Aorta (tissue), 5 donors: ENCODE data around the gene KRTAP9-6. TPM values are rescaled to one million over a fixed set of nuclear protein-coding genes. Genes with fewer than 3 reads are reported as not detected.
A peak's percentile ranks its signal among the peaks of the same experiment; 100 is the strongest.

Experiments
- ATAC-seq: fragments of 200-7000 bp; cut with Tn5 transposase; one replicate; pipeline ENCODE4 v1.9.1; 2022; ENCODE audit warnings: moderate library complexity; ENCODE audit not compliant: low FRiP score
- DNase-seq, 2 donors: peaks; one replicate each; pipeline ENCODE4 v3.0.0-alpha.2; 2020
- H3K27ac ChIP-seq, 2 donors: one replicate each; pipeline ENCODE4 v1.5.1; 2013; ENCODE audit warnings: low read length in 2 of 2, mild to moderate bottlenecking in 2 of 2, moderate library complexity in 2 of 2, control low read depth in 1 of 2, inconsistent platforms in 1 of 2, low read depth in 1 of 2
- H3K27me3 ChIP-seq, 2 donors: one replicate each; pipeline ENCODE4 v1.6.1; 2013; ENCODE audit warnings: control low read depth in 1 of 2, low read length in 1 of 2, mild to moderate bottlenecking in 1 of 2, moderate library complexity in 1 of 2; ENCODE audit not compliant: insufficient read depth in 2 of 2, control insufficient read depth in 1 of 2
- H3K36me3 ChIP-seq, 2 donors: one replicate each; pipeline ENCODE4 v1.6.1; 2013; ENCODE audit warnings: control low read depth in 1 of 2, low read length in 1 of 2, mild to moderate bottlenecking in 1 of 2; ENCODE audit not compliant: insufficient read depth in 2 of 2, control insufficient read depth in 1 of 2
- H3K4me1 ChIP-seq, 2 donors: one replicate each; pipeline ENCODE4 v1.6.1; 2013; ENCODE audit warnings: low read length in 2 of 2, control low read depth in 1 of 2, mild to moderate bottlenecking in 1 of 2, moderate library complexity in 1 of 2; ENCODE audit not compliant: insufficient read depth in 2 of 2, control insufficient read depth in 1 of 2
- H3K4me3 ChIP-seq, 2 donors: one replicate each; pipeline ENCODE4 v1.5.1; 2013; ENCODE audit warnings: low read length in 2 of 2, control low read depth in 1 of 2, mild to moderate bottlenecking in 1 of 2
- H3K9me3 ChIP-seq: one replicate; pipeline ENCODE4 v1.6.1; 2013; ENCODE audit warnings: mild to moderate bottlenecking, low read length; ENCODE audit not compliant: control insufficient read depth
- WGBS, 2 donors: extraction: QIAGEN DNeasy Blood & Tissue Kit; methylation state at CpG; one replicate each; pipeline ENCODE4 v1.1.7; 2013; 5-methylcytosine and 5-hydroxymethylcytosine counted together
- intact Hi-C, 2 donors: fragments of 100-400 bp; cut with DNase I; formaldehyde crosslinking; loops; one replicate each; pipeline versions ENCODE4 v1.14.2 to v1.15.0; 2022
- polyA plus RNA-seq, 2 donors: library from polyadenylated mRNA; stranded (reverse); fragments of 200-250 nt; gene quantifications; one replicate each; pipeline ENCODE4 v1.2.3, GENCODE V29; 2013
- total RNA-seq, 2 donors: library from RNA; stranded (reverse); fragmentation: NEBNext Ultra II Directional; extraction: Animal tissue kit (Norgen Biotek cat#: 25700); gene quantifications; one replicate each; pipeline ENCODE4 v1.2.1, GENCODE V29; 2021
- donor health status: healthy with polysubstance abuse.
- donor health status: Bipolar disorder and iron deficiency.
- donor health status: DM: no; HTN: no; CAD: no.
- donor health status: DM: no; HTN: no; CAD: no.
- donor health status: DM: yes; HTN: yes; CAD: no.

KRTAP9-6 gene
- total and polyA plus RNA-seq, 4 donors: not detected

DNA sequence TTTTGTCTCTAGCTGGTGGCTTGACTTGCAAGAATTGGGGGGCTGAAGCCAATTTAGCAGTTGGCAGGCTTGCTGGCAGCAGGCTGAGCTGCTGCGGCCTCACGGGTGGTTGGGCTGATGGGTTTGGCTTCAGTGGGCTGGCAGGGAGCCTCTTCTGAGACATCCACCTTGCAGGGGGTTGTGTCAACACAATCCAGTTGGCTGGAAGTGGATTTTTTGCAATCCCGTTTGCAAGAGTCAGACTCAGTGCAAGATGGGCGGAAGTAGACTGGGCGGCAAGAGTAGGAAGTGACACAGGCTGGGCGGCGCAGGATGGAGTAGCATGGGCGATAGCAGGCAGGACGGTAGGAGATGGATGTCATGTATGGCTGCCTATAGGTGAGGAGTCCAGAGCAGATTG, 42.5 kb downstream of the KRTAP9-6 start:
- DNase-seq: peak in 1 of 2 donors; percentile 71
- Histone ChIP-seq H3K4me1 (no peaks in the 10 kb centered on the region), H3K27me3 (no peaks in the 10 kb centered on the region), H3K4me3 (no peak overlapping the region), H3K36me3 (no peaks in the 10 kb centered on the region), H3K27ac (no peak overlapping the region), H3K9me3 (no peaks in the 10 kb centered on the region)
- intact Hi-C loops: no loop called here
- 63 to 64% methylated on average over 9 of the region's 9 CpGs for WGBS, 2 donors
- ATAC-seq: no peak

- no peaks in the 10 kb centered on the region for H3K36me3 ChIP-seq
- H3K27ac ChIP-seq: no peak overlapping the region
- ATAC-seq: peak; percentile 60
- intact Hi-C loops: no loop called here
- no peaks in the 10 kb centered on the region for H3K9me3 ChIP-seq
- H3K27me3 ChIP-seq: no peaks in the 10 kb centered on the region
- no peak overlapping the region for H3K4me3 ChIP-seq
- no peaks in the 10 kb centered on the region for H3K4me1 ChIP-seq
- 27 to 36% methylated on average over 10 of the region's 10 CpGs for WGBS, 2 donors
- DNase-seq: peak; percentile 69 to 70
Measured at GRCh38 chr17:41308251-41308917, 43.2 kb downstream of the KRTAP9-6 start.

- no peaks in the 10 kb centered on the region for H3K4me1 ChIP-seq
- DNase-seq (peak in 1 of 2 donors; percentile 59), ATAC-seq (no peak)
- no peak within 1 kb of the TSS for H3K27ac ChIP-seq
- 69 to 75% methylated on average over 7 of the region's 7 CpGs for WGBS, 2 donors
- no peaks in the 10 kb centered on the region for H3K27me3 ChIP-seq
- H3K4me3 ChIP-seq: no peak within 1 kb of the TSS
- intact Hi-C loops: no loop called here
- no peaks in the 10 kb centered on the region for H3K9me3 ChIP-seq
- H3K36me3 ChIP-seq: no peaks in the 10 kb centered on the region
Measured at GRCh38 chr17:41308918-41309359, 43.8 kb downstream of the KRTAP9-6 start, which contains the start of gene KRTAP16-1. TSS of gene KRTAP16-1 (minus strand) at chr17:41309309. CDS start at chr17:41309253, 56 bp downstream.

- no peak overlapping the region for H3K27ac ChIP-seq
- no peak for ATAC-seq
- DNase-seq: no peak
- H3K4me1 ChIP-seq: no peaks in the 10 kb centered on the region
- intact Hi-C loops: no loop called here
- H3K27me3 ChIP-seq: peaks cover 0 to 1% of the 10 kb centered on the region in 2 donors
- no peaks in the 10 kb centered on the region for H3K36me3 ChIP-seq
- 71 to 75% methylated on average over 1 of the region's 1 CpG for WGBS, 2 donors
- no peak overlapping the region for H3K4me3 ChIP-seq
- H3K9me3 ChIP-seq: no peaks in the 10 kb centered on the region
Measured at GRCh38 chr17:41311111-41311510, 45.9 kb downstream of the KRTAP9-6 start.

GRCh38 chr17:41315204-41315794, 50.1 kb downstream of the KRTAP9-6 start, which contains the start of gene KRTAP17-1:
TSS of gene KRTAP17-1 (minus strand) at chr17:41315710. CDS start at chr17:41315650, 60 bp downstream.
- peaks cover 0 to 1% of the 10 kb centered on the region in 2 donors for H3K27me3 ChIP-seq
- no peaks in the 10 kb centered on the region for H3K36me3 ChIP-seq
- WGBS, 2 donors: 68 to 78% methylated on average over 24 of the region's 24 CpGs
- no peak within 1 kb of the TSS for H3K4me3 ChIP-seq
- ATAC-seq (no peak), DNase-seq (peak in 1 of 2 donors; percentile 63)
- no peak within 1 kb of the TSS for H3K27ac ChIP-seq
- H3K9me3 ChIP-seq: no peaks in the 10 kb centered on the region
- intact Hi-C loops: no loop called here
- no peaks in the 10 kb centered on the region for H3K4me1 ChIP-seq

Other genes starting within 250 kb of the KRTAP9-6 start
Only the 30 nearest of the 40 such genes appear.
- not detected for gene KRTAP2-4, start 199.5 kb upstream of the KRTAP9-6 start, total RNA-seq
- gene KRTAP2-4, start 199.5 kb upstream of the KRTAP9-6 start, polyA plus RNA-seq: not detected
- gene KRTAP4-7, start 181.2 kb upstream of the KRTAP9-6 start, total RNA-seq: not detected
- not detected for gene KRTAP4-7, start 181.2 kb upstream of the KRTAP9-6 start, polyA plus RNA-seq
- not detected for gene KRTAP4-8, start 167.2 kb upstream of the KRTAP9-6 start, total RNA-seq
- not detected for gene KRTAP4-8, start 167.2 kb upstream of the KRTAP9-6 start, polyA plus RNA-seq
- gene KRTAP4-16, start 163.2 kb upstream of the KRTAP9-6 start, total RNA-seq: not detected
- not detected for gene KRTAP4-16, start 163.2 kb upstream of the KRTAP9-6 start, polyA plus RNA-seq
- gene KRTAP4-9, start 160.0 kb upstream of the KRTAP9-6 start, total RNA-seq: not detected
- gene KRTAP4-9, start 160.0 kb upstream of the KRTAP9-6 start, polyA plus RNA-seq: under 1 TPM in 1 of 2 donors, not detected in 1; 0.13 TPM
- not detected for gene KRTAP4-11, start 147.0 kb upstream of the KRTAP9-6 start, total RNA-seq
- gene KRTAP4-11, start 147.0 kb upstream of the KRTAP9-6 start, polyA plus RNA-seq: not detected
- gene KRTAP4-12, start 141.2 kb upstream of the KRTAP9-6 start, total RNA-seq: not detected
- not detected for gene KRTAP4-12, start 141.2 kb upstream of the KRTAP9-6 start, polyA plus RNA-seq
- gene KRTAP4-6, start 124.8 kb upstream of the KRTAP9-6 start, total RNA-seq: not detected
- gene KRTAP4-6, start 124.8 kb upstream of the KRTAP9-6 start, polyA plus RNA-seq: not detected
- not detected for gene KRTAP4-5, start 115.6 kb upstream of the KRTAP9-6 start, total RNA-seq
- gene KRTAP4-5, start 115.6 kb upstream of the KRTAP9-6 start, polyA plus RNA-seq: not detected
- not detected for gene KRTAP4-4, start 104.6 kb upstream of the KRTAP9-6 start, total RNA-seq
- gene KRTAP4-4, start 104.6 kb upstream of the KRTAP9-6 start, polyA plus RNA-seq: not detected
- gene KRTAP4-3, start 97.2 kb upstream of the KRTAP9-6 start, total RNA-seq: not detected
- gene KRTAP4-3, start 97.2 kb upstream of the KRTAP9-6 start, polyA plus RNA-seq: not detected
- not detected for gene KRTAP4-2, start 87.2 kb upstream of the KRTAP9-6 start, total RNA-seq
- gene KRTAP4-2, start 87.2 kb upstream of the KRTAP9-6 start, polyA plus RNA-seq: not detected
- gene KRTAP4-1, start 80.5 kb upstream of the KRTAP9-6 start, total RNA-seq: not detected
- gene KRTAP4-1, start 80.5 kb upstream of the KRTAP9-6 start, polyA plus RNA-seq: not detected
- not detected for gene KRTAP9-1, start 75.5 kb upstream of the KRTAP9-6 start, total RNA-seq
- not detected for gene KRTAP9-1, start 75.5 kb upstream of the KRTAP9-6 start, polyA plus RNA-seq
- gene KRTAP9-2, start 38.7 kb upstream of the KRTAP9-6 start, total RNA-seq: not detected
- not detected for gene KRTAP9-2, start 38.7 kb upstream of the KRTAP9-6 start, polyA plus RNA-seq
- not detected for gene KRTAP9-3, start 32.9 kb upstream of the KRTAP9-6 start, total RNA-seq
- not detected for gene KRTAP9-3, start 32.9 kb upstream of the KRTAP9-6 start, polyA plus RNA-seq
- gene KRTAP9-8, start 27.4 kb upstream of the KRTAP9-6 start, total RNA-seq: not detected
- gene KRTAP9-8, start 27.4 kb upstream of the KRTAP9-6 start, polyA plus RNA-seq: not detected
- not detected for gene KRTAP9-4, start 15.7 kb upstream of the KRTAP9-6 start, total RNA-seq
- under 1 TPM in 1 of 2 donors, not detected in 1; 0.75 TPM for gene KRTAP9-4, start 15.7 kb upstream of the KRTAP9-6 start, polyA plus RNA-seq
- not detected for gene KRTAP9-9, start 10.0 kb upstream of the KRTAP9-6 start, total RNA-seq
- gene KRTAP9-9, start 10.0 kb upstream of the KRTAP9-6 start, polyA plus RNA-seq: not detected
- not detected for gene KRTAP9-7, start 10.3 kb downstream of the KRTAP9-6 start, total RNA-seq
- not detected for gene KRTAP9-7, start 10.3 kb downstream of the KRTAP9-6 start, polyA plus RNA-seq
- not detected for gene KRTAP29-1, start 37.5 kb downstream of the KRTAP9-6 start, total RNA-seq
- gene KRTAP29-1, start 37.5 kb downstream of the KRTAP9-6 start, polyA plus RNA-seq: not detected
- gene KRTAP16-1, start 43.9 kb downstream of the KRTAP9-6 start, total RNA-seq: not detected
- gene KRTAP16-1, start 43.9 kb downstream of the KRTAP9-6 start, polyA plus RNA-seq: not detected
- gene KRTAP17-1, start 50.3 kb downstream of the KRTAP9-6 start, total RNA-seq: not detected
- gene KRTAP17-1, start 50.3 kb downstream of the KRTAP9-6 start, polyA plus RNA-seq: not detected
- not detected for gene KRT33A, start 85.5 kb downstream of the KRTAP9-6 start, total RNA-seq
- not detected for gene KRT33A, start 85.5 kb downstream of the KRTAP9-6 start, polyA plus RNA-seq
- not detected for gene KRT33B, start 104.4 kb downstream of the KRTAP9-6 start, total RNA-seq
- gene KRT33B, start 104.4 kb downstream of the KRTAP9-6 start, polyA plus RNA-seq: not detected
- not detected for gene KRT34, start 116.9 kb downstream of the KRTAP9-6 start, total RNA-seq
- gene KRT34, start 116.9 kb downstream of the KRTAP9-6 start, polyA plus RNA-seq: not detected
- gene KRT31, start 132.2 kb downstream of the KRTAP9-6 start, total RNA-seq: not detected
- gene KRT31, start 132.2 kb downstream of the KRTAP9-6 start, polyA plus RNA-seq: not detected
- gene KRT37, start 159.2 kb downstream of the KRTAP9-6 start, total RNA-seq: not detected
- not detected for gene KRT37, start 159.2 kb downstream of the KRTAP9-6 start, polyA plus RNA-seq
- not detected for gene KRT38, start 175.6 kb downstream of the KRTAP9-6 start, total RNA-seq
- gene KRT38, start 175.6 kb downstream of the KRTAP9-6 start, polyA plus RNA-seq: not detected
- not detected for gene KRT32, start 202.0 kb downstream of the KRTAP9-6 start, total RNA-seq
- not detected for gene KRT32, start 202.0 kb downstream of the KRTAP9-6 start, polyA plus RNA-seq